HEK293 (cell line): ENCODE data around the gene C10orf88.
A peak's percentile ranks its signal among the peaks of the same experiment; 100 is the strongest.

Experiments
- CTCF ChIA-PET: fragments of 350-600 bp; formaldehyde crosslinking; extraction: SDS; loops from one replicate; lab custom pipeline; 2021; ENCODE audit warnings: antibody characterized with exemption; lab: Yijun Ruan, JAX
- POLR2A ChIA-PET: fragments of 300-600 bp; formaldehyde crosslinking; extraction: SDS; loops from one replicate; lab custom pipeline; 2020; ENCODE audit warnings: antibody characterized with exemption, inconsistent platforms; lab: Yijun Ruan, JAX
- H3K27ac ChIP-seq: fragments of 200-500 bp; sonication (Bioruptor generic); 2 replicates; pipeline ENCODE4 v1.5.1; 2014; ENCODE audit warnings: low read depth, low read length, control low read depth, inconsistent platforms; ENCODE audit errors: extremely low read depth
- H3K36me3 ChIP-seq, 2 experiments: fragments of 200-500 bp in 1 of 2; sonication (Bioruptor generic) in 1 of 2; 1 replicate in 1 of 2; 2 replicates in 1 of 2; pipeline ENCODE4 v1.5.1; 2014 to 2017; ENCODE audit warnings: inconsistent platforms in 2 of 2, low read length in 2 of 2; ENCODE audit not compliant: control insufficient read depth in 2 of 2, insufficient read depth in 1 of 2
- H3K4me1 ChIP-seq: fragments of 200-500 bp; sonication (Bioruptor generic); 2 replicates; pipeline ENCODE4 v1.5.1; 2014; ENCODE audit warnings: mild to moderate bottlenecking, low read length, inconsistent platforms; ENCODE audit not compliant: control insufficient read depth, insufficient read depth
- H3K4me3 ChIP-seq: 2 replicates; pipeline ENCODE4 v1.5.1; 2011; ENCODE audit warnings: low read depth, mild to moderate bottlenecking, control low read depth, low read length, moderate library complexity
- H3K9me3 ChIP-seq: fragments of 200-500 bp; sonication (Bioruptor generic); 2 replicates; pipeline ENCODE4 v1.5.1; 2014; ENCODE audit warnings: low read depth, low read length, inconsistent platforms; ENCODE audit not compliant: control insufficient read depth, insufficient read depth
- AEBP2 ChIP-seq: fragments of 450-650 bp; formaldehyde crosslinking; IDR thresholded peaks from 2 replicates; pipeline ENCODE4 v1.5.1; 2016; ENCODE audit warnings: missing biosample characterization, missing genetic modification characterization, borderline replicate concordance
- CTCF ChIP-seq: fragments of 450-650 bp; formaldehyde crosslinking; IDR thresholded peaks from 2 replicates; pipeline ENCODE4 v1.5.1; 2016; ENCODE audit warnings: missing biosample characterization, missing genetic modification characterization
- GLI2 ChIP-seq: fragments of 450-650 bp; formaldehyde crosslinking; IDR thresholded peaks from 2 replicates; pipeline ENCODE4; 2017; ENCODE audit warnings: missing biosample characterization, missing genetic modification characterization, low read depth, borderline replicate concordance
- GLIS1 ChIP-seq: fragments of 450-650 bp; formaldehyde crosslinking; IDR thresholded peaks from 2 replicates; pipeline ENCODE4 v1.5.1; 2016; ENCODE audit warnings: missing biosample characterization, missing genetic modification characterization
- MYNN ChIP-seq: fragments of 450-650 bp; formaldehyde crosslinking; IDR thresholded peaks from 2 replicates; pipeline ENCODE4 v1.5.1; 2016; ENCODE audit warnings: missing biosample characterization, missing genetic modification characterization, borderline replicate concordance
- OSR2 ChIP-seq: fragments of 450-650 bp; formaldehyde crosslinking; IDR thresholded peaks from 2 replicates; pipeline ENCODE4 v1.5.1; 2016; ENCODE audit warnings: missing biosample characterization, missing genetic modification characterization
- SCRT2 ChIP-seq: fragments of 450-650 bp; formaldehyde crosslinking; IDR thresholded peaks from 2 replicates; pipeline ENCODE4 v1.5.1; 2016; ENCODE audit warnings: missing biosample characterization, missing genetic modification characterization
- ZBTB17 ChIP-seq: fragments of 450-650 bp; formaldehyde crosslinking; IDR thresholded peaks from 2 replicates; pipeline ENCODE4 v1.5.1; 2016; ENCODE audit warnings: missing biosample characterization, missing genetic modification characterization
- ZBTB26 ChIP-seq: fragments of 450-650 bp; formaldehyde crosslinking; optimal IDR thresholded peaks from 2 replicates; pipeline ENCODE3; 2016; ENCODE audit warnings: missing biosample characterization, mild to moderate bottlenecking, missing genetic modification characterization
- ZNF114 ChIP-seq: fragments of 450-650 bp; formaldehyde crosslinking; IDR thresholded peaks from 2 replicates; pipeline ENCODE4 v1.5.0; 2017; ENCODE audit warnings: missing biosample characterization, missing genetic modification characterization
- ZNF221 ChIP-seq: fragments of 450-650 bp; formaldehyde crosslinking; IDR thresholded peaks from 2 replicates; pipeline ENCODE4 v1.5.1; 2017; ENCODE audit warnings: missing biosample characterization, missing genetic modification characterization, borderline replicate concordance
- ZNF24 ChIP-seq: fragments of 450-650 bp; formaldehyde crosslinking; IDR thresholded peaks from 2 replicates; pipeline ENCODE4 v1.5.1; 2016; ENCODE audit warnings: missing biosample characterization, missing genetic modification characterization
- ZNF26 ChIP-seq: fragments of 450-650 bp; formaldehyde crosslinking; IDR thresholded peaks from 2 replicates; pipeline ENCODE4 v1.5.1; 2016; ENCODE audit warnings: missing biosample characterization, missing genetic modification characterization
- ZNF311 ChIP-seq: fragments of 450-650 bp; formaldehyde crosslinking; IDR thresholded peaks from 2 replicates; pipeline ENCODE4 v1.5.1; 2017; ENCODE audit warnings: missing biosample characterization, missing genetic modification characterization, borderline replicate concordance
- ZNF37A ChIP-seq: fragments of 450-650 bp; IDR thresholded peaks from 2 replicates; pipeline ENCODE4 v1.5.1; 2018; ENCODE audit warnings: missing biosample characterization, missing genetic modification characterization
- ZNF394 ChIP-seq: fragments of 450-650 bp; formaldehyde crosslinking; IDR thresholded peaks from 2 replicates; pipeline ENCODE4 v1.5.1; 2016; ENCODE audit warnings: missing biosample characterization, missing genetic modification characterization, mild to moderate bottlenecking, moderate library complexity, borderline replicate concordance
- ZNF416 ChIP-seq: fragments of 450-650 bp; formaldehyde crosslinking; IDR thresholded peaks from 2 replicates; pipeline ENCODE4 v1.5.1; 2016; ENCODE audit warnings: missing biosample characterization, missing genetic modification characterization
- ZNF433 ChIP-seq: fragments of 450-650 bp; formaldehyde crosslinking; IDR thresholded peaks from 2 replicates; pipeline ENCODE4 v1.5.1; 2016; ENCODE audit warnings: missing biosample characterization, missing genetic modification characterization, low read depth
- ZNF596 ChIP-seq: fragments of 450-650 bp; IDR thresholded peaks from 2 replicates; pipeline ENCODE4 v1.5.0; 2018; ENCODE audit warnings: missing biosample characterization, mild to moderate bottlenecking, missing genetic modification characterization, moderate library complexity
- ZSCAN23 ChIP-seq: fragments of 450-650 bp; formaldehyde crosslinking; IDR thresholded peaks from 2 replicates; pipeline ENCODE4 v1.5.1; 2016; ENCODE audit warnings: missing biosample characterization, missing genetic modification characterization

Gene C10orf88

GRCh38 chr10:122983898-122984297, 29.9 kb upstream of the C10orf88 start:
- CTCF ChIA-PET = interaction anchor here (0.7 to 1.8 kb wide), 4 partner anchors 11 to 289 kb away, joined by 3 to 6 read pairs (median 5); no protein-coding TSS in a partner anchor
- Histone ChIP-seq H3K9me3 (no peaks in the 10 kb centered on the region), H3K4me1 (no peaks in the 10 kb centered on the region; the same call in 1 of the 2 replicates)
- TF ChIP-seq ZBTB26 (tag by site-specific recombination) = no peak
- no peak for TF ChIP-seq ZNF394 (tag by site-specific recombination)
- no peak for TF ChIP-seq ZNF416 (tag by site-specific recombination)
- TF ChIP-seq ZSCAN23 (tag by site-specific recombination) = no peak
- TF ChIP-seq ZNF24 (tag by site-specific recombination) = no peak
- no peak for TF ChIP-seq OSR2 (tag by site-specific recombination)
- TF ChIP-seq, all 188 proteins: peak for 0
- no peak overlapping the region for H3K27ac ChIP-seq
- H3K36me3 ChIP-seq = peaks cover 4 to 35% of the 10 kb centered on the region in 2 experiments
- POLR2A ChIA-PET = no interaction called here
- H3K4me3 ChIP-seq = no peak overlapping the region

GRCh38 chr10:122981066-122981464, 27.0 kb upstream of the C10orf88 start:
- Histone ChIP-seq H3K36me3 (peaks cover 4 to 20% of the 10 kb centered on the region in 2 experiments; a peak in 2 of 3 replicates), H3K4me3 (peak overlapping the region; percentile 70), H3K4me1 (no peaks in the 10 kb centered on the region; the same call in 1 of the 2 replicates), H3K27ac (no peak overlapping the region), H3K9me3 (no peaks in the 10 kb centered on the region)
- POLR2A ChIA-PET = interaction anchor here (0.7 to 1.7 kb wide), 6 partner anchors 9 to 96 kb away, joined by 3 to 9 read pairs (median 3); partner anchors contain the start of genes ACADSB, C10orf88 and IKZF5
- CTCF ChIA-PET = interaction anchor here (0.6 to 2.1 kb wide), 7 partner anchors 9 to 31 kb away, joined by 3 to 14 read pairs (median 3); partner anchors contain the start of gene IKZF5
- peak; percentile 47; the same call in 1 of the 2 replicates for TF ChIP-seq CTCF (tag by site-specific recombination)
- no peak for TF ChIP-seq ZNF311 (tag by site-specific recombination)

- CTCF ChIA-PET = interaction anchor here (0.6 to 2.1 kb wide), 11 partner anchors 10 to 257 kb away, joined by 3 to 14 read pairs (median 3); partner anchors contain the start of gene IKZF5
- POLR2A ChIA-PET = interaction anchor here (0.6 to 1.7 kb wide), 8 partner anchors 10 to 95 kb away, joined by 3 to 9 read pairs (median 3); partner anchors contain the start of genes ACADSB, C10orf88 and IKZF5
- TF ChIP-seq ZNF26 (tag by site-specific recombination) (no peak), GLI2 (tag by site-specific recombination) (no peak), AEBP2 (tag by site-specific recombination) (no peak), ZNF221 (no peak), ZNF433 (no peak), ZNF114 (tag by site-specific recombination) (no peak), GLIS1 (tag by site-specific recombination) (peak; percentile 40), ZBTB17 (peak; percentile 99), ZNF596 (tag by site-specific recombination) (no peak), ZNF37A (tag by site-specific recombination) (no peak), MYNN (tag by site-specific recombination) (no peak), CTCF (tag by site-specific recombination) (peak; percentile 96), SCRT2 (tag by site-specific recombination) (peak; percentile 50)
These were observed 26.4 kb upstream of the C10orf88 start, which contains the start of gene PSTK for GRCh38 chr10:122980209-122981065. TSS of gene PSTK (plus strand) at chr10:122980401. CDS start at chr10:122980480, 79 bp downstream.

More at GRCh38 chr10:122980209-122981065, 26.4 kb upstream of the C10orf88 start, which contains the start of gene PSTK:
- Histone ChIP-seq H3K36me3 (peaks cover 4 to 20% of the 10 kb centered on the region in 2 experiments; a peak in 2 of 3 replicates), H3K27ac (peak within 1 kb of the TSS; percentile 94), H3K4me1 (no peaks in the 10 kb centered on the region; the same call in 1 of the 2 replicates), H3K4me3 (peak within 1 kb of the TSS; percentile 70), H3K9me3 (no peaks in the 10 kb centered on the region)
